HG03097 (cell line): Measurements from ENCODE around the gene PLXNB3.
"Not testable (repeated sequence)": the region's sequence is repeated elsewhere in the genome, so short reads cannot be mapped to it uniquely, and the experiment has no call there.

Experiments
- ATAC-seq: cut with Tn5 transposase; IDR thresholded peaks from one replicate; pipeline ENCODE4 v1.9.1; 2021; ENCODE audit not compliant: unreplicated experiment, low FRiP score

Gene PLXNB3

DNA sequence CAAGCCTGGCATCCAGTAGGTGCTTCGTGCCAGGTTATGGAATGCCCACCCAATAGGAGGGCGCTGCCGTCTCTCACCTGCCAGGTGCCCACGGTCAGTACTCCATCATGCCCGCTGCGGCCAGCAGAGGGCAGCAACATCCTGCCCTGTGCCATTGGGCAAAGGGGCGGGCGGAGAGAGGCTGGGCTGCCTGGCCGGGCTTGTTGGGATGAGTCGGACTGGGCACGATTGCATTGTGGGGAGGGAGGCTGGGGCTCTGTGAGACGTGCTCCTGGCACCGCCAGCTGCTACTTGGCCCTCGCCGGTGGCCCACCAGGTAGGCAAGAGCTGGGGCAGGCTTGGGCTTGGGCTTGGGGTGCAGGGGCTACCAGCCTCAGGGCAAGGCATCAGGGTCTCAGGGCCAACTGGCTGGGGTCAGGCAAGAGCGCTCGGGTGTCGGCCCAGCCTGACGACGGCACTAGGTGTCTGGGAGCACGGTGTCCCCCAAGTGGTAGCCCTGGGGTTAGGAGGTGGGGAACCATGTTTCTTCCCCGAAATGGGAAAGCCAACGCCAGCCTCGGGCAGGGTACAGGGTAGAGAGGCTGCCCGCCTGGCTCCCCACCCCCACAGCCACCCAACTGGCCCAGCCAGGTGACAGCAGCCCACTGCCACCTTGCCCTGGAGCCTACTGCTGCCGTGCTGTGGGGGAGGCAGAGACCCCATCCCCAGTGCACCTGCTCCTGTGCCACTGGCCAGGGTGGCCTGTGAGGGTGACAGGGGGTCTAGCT is at the start of gene PLXNB3:
Gene PLXNB3, plus strand, starts transcription at position 261 of the 767 bp plus-strand sequence. CDS start 1,287 bp downstream, outside the sequence.
- peak; percentile 79 for ATAC-seq

DNA sequence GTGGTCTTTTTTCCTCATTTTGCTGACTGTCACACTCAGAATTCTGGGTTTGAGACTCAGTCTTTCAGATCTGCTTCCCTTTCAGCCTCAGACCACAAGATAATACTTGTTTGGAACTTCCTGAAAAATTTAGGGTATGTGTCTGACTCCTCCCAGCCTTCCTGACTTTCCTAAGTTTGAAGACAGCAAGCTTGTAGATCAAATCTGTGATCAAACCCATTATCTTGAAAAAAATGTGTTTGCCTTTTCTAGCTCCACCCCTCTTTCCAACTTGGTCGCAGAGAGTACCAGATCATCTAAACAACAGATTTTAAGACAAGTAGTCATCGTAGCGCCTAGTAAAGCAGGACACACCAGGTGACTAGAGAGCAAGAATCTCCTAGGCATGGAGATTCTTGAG is 49.8 kb upstream of the PLXNB3 start:
- ATAC-seq, result no peak

DNA sequence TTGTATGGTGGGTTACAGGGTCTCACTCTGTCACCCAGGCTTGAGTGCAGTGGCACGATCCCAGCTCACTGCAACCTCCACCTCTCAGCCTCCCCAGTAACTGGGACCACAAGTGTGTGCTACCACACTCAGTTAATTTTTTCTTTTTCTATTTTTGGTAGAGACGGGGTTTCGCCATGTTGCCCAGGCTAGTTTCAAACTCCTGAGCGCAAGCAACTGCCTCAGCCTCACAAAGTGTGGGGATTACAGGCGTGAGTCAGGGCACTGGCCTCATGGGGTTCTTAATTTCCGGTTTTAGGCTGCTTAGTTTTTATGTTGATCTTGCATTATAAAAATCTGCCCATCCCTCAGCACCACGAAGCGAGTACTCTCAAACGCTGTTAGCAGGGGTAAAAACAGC is 46.6 kb upstream of the PLXNB3 start:
- ATAC-seq, result no peak

DNA sequence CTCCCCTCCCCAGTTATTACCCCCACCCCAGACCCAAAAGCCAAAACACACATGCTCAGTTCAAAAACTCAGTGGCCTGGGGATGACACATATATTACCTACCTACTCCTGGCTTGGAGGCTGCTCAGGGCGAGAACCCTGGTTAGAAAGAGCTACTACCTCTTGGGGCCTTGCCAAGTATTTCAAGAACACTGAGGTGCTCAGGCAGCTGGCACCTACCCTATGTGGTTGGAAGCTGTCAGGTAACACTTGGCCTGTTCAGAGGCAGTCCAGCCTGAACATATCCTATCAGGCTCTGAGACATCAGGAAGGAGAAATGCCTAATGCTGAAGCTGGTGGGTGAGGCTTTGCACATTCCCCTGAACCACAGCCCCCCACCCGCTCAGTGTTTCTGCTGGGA is 44.8 kb upstream of the PLXNB3 start:
- no peak for ATAC-seq

DNA sequence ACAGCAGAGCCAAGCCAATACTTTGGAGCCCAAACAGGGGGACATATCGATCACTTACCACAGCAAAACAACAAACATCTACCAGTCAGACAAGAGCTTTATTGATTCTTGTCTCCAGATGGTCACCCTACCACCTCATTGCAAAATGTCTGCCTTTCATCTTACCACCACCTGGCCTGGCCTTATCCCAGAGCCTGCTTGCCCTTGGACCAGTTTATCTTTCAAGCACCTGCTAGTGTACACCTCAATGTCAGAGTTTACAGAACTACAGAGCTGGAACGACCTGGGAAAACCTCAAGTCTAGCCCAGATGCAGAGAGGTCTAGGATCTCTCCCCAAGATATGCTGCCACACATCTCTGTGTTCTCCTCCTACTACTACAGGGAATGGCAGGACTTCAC is 44.3 kb upstream of the PLXNB3 start:
- ATAC-seq, result no peak

DNA sequence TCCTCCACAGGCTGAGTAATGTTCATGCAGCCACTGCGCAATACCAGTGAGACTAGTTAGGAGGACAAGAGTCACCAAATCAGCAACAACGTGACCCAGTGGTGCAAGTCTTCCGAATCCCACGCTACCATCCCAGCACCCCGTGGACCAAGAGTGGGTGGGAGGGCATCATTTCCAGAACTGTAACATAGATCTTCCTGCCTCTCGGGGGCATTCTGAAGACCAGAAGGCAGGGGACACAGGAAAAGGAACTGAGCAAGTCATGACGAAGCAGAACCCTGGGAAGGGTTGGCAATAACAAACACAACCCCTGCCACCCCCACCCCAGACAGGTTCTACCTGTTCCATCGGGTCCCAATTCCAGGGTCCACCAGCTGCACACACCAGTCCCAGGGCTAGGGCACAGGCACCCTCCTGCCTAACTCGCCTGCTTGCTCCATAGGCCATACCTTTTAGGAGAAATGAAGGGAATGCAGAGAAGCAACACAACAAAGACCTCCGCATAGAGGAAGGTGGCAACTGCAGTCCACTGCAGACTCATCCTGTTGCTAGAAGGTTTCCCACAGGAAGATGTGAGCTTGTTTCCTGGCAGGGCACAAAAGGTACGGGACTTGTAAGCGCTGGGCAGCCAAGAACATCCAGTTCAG is 41.2 kb upstream of the PLXNB3 start:
- ATAC-seq, result no peak

DNA sequence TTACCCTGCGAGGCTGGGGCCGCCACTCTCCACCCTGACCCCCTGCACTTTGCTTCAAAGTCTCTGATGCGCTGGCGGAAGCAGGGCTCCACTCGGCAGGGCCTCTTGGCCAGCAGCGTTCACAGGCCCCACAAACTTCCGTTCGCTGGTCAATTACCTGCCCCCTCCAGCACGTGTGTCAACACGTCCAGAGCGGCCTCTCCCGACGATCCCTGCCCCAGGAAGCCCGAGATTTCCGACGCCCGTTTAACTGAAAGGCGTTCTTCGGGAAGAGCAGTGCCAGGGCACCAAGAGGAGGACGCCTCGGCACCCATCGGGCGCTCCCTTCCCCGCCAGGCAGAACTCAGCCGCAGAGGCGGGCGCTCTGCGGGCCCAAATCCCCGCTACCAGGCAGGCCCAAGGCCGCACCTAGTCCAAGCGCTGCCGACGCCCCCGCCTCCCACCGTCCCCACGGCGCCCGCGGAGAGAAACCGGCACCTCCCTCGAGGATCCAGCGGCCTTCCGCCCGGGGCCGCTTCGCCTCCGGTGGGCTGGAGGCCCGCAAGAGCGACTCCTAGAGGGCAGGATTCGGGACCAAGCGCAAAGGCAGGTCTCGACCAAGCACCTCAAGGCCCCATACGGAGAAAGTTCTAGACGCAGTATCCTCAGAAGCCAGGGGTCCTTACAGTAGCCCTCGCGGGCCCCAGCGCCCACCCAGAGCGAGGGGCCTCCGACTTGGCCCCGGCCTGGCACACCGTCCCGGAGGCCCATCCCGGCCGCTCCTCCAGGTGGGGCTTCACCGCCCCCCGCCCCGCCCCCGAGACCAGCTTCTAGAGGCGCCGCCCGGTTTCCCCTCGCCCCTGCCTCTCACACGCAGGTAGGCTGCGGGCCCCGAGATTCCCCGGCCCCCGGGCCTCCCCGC is 40.4 kb upstream of the PLXNB3 start:
- peak; percentile 13 for ATAC-seq

DNA sequence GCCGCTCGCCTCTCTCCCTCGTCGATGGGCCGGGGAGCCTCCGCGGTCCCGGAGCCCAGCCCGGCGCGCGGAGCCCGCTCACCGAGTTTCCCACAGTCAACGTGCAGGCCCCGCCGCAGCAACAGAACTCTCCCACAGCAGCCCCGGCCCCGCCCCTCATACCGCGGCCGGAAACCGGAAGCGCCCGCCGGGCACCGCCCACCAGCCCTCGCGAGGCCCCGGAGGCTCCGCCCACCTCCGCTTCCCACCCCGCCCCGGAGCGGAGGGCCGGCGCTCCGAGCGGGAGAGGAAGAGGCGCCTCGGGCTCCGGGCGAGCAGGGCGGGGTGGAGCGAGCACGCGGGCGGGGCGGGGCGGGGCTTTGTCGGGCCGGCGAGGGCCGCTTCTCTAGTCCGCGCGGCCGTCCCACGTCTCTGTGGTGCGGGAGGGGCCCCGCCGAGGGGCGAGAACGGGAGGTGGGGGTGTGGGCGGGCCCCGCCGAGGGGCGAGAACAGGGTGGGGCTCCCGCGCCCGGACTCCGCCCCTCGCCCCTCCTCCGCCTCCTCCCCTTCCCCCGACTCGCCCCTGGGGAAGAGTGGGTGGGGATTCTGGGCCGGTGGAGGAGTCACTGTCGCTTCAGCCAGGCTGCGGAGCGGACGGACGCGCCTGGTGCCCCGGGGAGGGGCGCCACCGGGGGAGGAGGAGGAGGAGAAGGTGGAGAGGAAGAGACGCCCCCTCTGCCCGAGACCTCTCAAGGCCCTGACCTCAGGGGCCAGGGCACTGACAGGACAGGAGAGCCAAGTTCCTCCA is 39.6 kb upstream of the PLXNB3 start, which contains the start of the genes ABCD1 and BCAP31:
Gene ABCD1, plus strand, starts transcription at position 605 of the 787 bp plus-strand sequence. CDS start 411 bp downstream, outside the sequence.
Gene BCAP31, minus strand, starts transcription at position 136 of the 787 bp plus-strand sequence. CDS start 1,143 bp downstream, outside the sequence.
- ATAC-seq, result peak; percentile 44

DNA sequence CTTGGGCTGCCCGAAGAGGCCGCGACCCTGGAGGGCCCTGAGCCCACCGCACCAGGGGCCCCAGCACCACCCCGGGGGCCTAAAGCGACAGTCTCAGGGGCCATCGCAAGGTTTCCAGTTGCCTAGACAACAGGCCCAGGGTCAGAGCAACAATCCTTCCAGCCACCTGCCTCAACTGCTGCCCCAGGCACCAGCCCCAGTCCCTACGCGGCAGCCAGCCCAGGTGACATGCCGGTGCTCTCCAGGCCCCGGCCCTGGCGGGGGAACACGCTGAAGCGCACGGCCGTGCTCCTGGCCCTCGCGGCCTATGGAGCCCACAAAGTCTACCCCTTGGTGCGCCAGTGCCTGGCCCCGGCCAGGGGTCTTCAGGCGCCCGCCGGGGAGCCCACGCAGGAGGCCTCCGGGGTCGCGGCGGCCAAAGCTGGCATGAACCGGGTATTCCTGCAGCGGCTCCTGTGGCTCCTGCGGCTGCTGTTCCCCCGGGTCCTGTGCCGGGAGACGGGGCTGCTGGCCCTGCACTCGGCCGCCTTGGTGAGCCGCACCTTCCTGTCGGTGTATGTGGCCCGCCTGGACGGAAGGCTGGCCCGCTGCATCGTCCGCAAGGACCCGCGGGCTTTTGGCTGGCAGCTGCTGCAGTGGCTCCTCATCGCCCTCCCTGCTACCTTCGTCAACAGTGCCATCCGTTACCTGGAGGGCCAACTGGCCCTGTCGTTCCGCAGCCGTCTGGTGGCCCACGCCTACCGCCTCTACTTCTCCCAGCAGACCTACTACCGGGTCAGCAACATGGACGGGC is 38.8 kb upstream of the PLXNB3 start:
- ATAC-seq, result no peak

DNA sequence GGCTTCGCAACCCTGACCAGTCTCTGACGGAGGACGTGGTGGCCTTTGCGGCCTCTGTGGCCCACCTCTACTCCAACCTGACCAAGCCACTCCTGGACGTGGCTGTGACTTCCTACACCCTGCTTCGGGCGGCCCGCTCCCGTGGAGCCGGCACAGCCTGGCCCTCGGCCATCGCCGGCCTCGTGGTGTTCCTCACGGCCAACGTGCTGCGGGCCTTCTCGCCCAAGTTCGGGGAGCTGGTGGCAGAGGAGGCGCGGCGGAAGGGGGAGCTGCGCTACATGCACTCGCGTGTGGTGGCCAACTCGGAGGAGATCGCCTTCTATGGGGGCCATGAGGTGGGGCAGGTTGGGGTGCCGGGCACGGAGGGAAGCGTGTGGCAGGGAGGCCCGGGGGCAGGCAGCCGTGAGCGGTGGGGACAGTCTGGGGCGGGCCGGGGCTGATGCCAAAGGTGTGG is 38.2 kb upstream of the PLXNB3 start:
- ATAC-seq, result no peak

DNA sequence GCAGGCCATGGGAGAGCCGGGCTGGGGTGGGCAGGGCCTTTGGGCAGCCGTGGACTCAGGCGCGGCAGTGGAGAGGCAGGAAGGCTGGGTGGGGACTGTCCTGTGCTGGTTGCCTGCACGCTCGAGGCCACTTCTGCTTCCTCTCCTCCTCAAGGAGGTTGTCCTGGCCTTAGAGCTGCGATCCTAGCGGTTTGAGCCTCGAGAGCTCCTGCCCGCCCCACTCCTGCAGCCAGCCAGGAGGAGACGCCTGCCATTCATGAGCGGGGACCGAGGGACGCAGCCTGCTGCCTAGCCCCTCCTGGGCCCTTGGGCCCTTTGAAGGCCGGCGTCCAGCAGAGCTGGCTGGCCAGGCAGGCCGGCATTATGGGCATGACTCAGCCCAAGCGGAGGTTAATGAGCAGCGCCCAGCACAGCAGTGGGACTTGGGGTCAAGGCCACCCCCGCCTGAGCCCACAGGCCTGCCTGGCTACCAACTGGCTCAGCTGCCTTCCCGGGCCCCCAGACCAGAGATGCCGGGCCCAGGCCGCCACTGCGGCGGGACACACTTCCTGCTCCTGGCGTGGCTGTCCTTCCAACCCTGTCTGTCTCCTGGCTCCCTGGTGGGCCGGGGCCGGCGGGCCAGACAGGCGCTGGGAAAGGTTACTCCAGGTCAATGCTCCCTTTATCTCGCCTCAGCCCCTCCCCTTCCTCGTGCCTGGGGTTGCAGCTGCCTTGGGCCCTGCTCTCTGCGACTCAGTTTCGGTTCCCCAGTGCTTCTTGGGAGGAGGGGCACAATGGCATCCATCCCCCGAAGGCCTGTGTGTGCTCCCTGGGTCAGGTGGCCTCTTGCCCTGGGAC is 37.5 kb upstream of the PLXNB3 start:
- ATAC-seq, result peak; percentile 34

DNA sequence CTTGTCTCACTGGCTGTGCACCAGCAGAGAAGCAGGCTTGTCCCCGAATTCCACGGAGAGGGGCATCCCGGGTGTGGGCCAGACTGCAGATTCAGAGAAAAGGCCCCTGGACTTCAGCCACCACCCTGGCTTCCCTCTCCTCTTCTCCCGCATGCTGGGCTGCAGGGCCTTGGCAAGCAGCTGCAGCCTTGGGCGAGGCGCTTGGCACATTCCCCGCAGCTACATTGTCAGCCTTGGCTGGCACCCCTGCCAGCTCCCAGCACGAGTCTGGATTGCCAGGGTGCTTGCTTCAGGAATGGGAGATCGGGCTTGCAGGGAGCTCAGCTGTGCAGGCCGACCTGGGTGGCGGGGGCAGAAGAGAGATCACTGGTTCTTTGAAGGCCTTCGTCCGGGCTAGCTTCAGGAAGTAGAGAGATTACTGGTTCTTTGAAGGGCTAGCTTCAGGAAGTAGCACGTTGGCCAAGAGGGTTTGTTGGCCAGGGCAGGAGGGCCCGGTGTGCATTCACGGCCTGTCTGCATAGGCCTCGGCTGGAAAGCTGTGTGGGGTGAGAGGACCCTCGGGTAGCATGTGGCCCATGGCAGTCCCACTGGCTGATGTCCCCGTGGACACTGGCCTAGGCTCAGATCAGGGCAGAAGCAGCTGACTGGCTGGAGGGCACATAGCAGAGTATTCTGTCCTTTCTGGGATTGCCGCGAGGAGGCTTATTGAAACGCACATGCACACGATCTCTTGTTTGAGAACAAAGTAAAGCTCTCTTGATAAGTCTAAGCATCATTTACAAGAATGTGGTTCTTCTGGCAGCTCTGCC is 36.7 kb upstream of the PLXNB3 start:
- ATAC-seq, result no peak

DNA sequence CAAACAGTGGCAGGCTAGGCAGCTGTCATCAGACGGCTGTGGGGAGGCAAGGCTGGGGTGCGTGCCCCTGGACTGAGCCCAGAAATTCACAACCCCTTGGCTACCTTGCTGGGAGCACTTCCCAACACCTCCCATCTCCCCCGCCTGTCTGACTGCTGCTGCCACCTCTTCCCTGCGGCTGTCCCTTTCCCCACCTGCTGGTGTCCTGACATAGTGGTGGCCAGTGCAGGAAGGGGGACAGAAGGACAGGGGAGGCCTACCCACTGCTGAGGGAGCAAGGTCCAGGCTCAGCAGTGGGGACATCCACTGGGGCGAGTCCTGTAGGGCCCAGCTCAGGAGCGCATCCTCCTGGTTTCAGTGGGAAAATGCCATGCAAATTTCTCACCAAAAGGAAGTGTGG is 36.0 kb upstream of the PLXNB3 start:
- ATAC-seq, result no peak

DNA sequence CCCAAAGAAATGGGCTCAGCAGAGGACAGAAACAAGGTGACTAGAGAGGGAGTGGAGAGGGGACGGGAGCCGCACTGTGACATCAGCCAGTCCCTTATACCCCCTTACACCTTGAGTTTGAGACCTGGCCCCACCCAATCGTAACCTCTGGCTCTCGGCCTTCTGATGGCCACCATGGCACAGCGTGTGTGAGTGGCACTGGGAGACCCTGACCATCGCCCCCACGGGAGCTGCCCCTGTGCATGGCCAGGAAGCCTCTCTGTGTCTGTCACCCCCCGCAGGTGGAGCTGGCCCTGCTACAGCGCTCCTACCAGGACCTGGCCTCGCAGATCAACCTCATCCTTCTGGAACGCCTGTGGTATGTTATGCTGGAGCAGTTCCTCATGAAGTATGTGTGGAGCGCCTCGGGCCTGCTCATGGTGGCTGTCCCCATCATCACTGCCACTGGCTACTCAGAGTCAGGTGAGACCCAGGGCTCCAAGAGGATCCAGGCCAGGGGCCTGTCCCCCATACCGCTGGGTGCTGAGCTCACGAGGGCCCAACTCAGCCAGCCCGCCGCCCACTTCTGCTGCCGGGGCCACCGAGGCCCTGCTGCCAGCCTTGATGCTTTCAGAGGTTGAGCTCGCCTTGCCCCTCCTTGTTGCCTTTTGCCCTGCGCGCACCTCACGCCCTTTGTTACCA is 35.0 kb upstream of the PLXNB3 start:
- ATAC-seq, result no peak

DNA sequence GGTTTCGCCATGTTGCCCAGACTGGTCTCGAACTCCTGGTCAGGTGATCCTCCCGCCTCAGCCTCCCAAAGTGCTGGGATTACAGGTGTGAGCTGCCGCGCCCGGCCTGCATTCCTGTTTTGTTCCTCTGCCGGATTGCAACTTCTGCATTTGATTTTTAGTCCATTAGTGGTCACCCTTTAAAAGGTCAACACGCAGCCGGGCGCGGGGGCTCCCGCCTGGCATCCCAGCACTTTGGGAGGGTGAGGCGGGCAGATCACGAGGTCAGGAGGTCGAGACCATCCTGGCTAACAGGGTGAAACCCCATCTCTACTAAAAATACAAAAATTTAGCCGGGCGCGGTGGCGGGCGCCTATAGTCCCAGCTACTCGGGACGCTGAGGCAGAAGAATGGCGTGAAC is 33.9 kb upstream of the PLXNB3 start:
- not testable (repeated sequence) for ATAC-seq

DNA sequence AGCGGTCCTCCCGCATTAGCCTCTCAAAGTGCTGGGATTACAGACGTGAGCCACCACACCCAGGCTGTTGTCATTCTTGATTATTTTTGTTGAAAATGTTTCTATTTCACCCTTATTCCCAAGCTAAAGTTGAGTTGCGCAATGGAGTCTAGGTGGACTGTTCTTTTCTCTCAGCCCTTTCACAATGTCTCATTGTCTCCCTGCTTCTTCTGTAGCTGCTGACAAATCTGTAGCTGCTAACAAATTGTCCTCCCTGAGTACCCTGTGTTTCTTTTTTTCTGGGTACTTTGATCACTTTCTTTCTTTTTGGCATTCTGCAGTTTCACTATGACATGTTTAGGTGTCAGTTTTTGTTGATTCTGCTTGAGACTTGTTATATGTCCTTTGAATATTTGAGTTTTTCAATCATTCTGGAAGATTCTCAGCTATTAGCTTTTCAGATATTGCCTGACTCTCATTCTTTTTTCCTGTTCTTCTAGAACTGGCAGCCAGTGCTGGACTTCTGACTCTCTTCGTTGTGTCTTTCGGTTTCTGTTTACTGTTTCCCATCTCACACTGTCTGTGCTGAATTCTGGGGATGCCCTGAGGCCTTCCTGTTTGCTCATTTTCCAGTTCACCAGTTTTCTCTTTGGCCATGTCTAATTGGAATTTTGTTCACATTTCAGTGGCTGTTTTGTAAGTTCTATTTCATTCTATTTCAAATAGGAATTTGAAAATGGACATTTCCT is 32.8 kb upstream of the PLXNB3 start:
- no peak for ATAC-seq
